HG02884 (cell line): Measurements from ENCODE around the gene PRR14.
"Not testable (repeated sequence)": the region's sequence is repeated elsewhere in the genome, so short reads cannot be mapped to it uniquely, and the experiment has no call there.

Experiments
- ATAC-seq: cut with Tn5 transposase; IDR thresholded peaks from one replicate; pipeline ENCODE4 v1.9.1; 2021; ENCODE audit warnings: mild to moderate bottlenecking, moderate library complexity; ENCODE audit not compliant: unreplicated experiment

The PRR14 gene

DNA sequence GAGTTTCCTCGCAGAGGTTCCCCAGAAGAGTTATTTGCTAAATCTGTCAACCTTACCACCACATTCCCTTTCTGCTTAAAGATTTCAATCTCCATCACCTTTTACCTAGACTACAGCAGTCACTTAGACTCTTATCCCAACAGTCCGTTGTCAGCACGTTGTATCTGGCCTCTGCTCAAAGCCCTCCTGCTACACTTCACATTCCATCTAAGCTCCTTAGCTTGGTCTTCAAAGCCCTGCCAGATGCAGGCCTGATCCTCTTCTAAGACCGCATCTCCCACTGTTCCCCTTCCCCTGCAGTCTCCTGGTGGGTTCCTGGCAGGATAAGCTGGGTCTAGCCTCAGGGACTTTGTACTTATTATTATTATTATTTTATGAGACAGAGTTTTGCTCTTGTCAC, 37.9 kb downstream of the PRR14 start:
- no peak for ATAC-seq

DNA sequence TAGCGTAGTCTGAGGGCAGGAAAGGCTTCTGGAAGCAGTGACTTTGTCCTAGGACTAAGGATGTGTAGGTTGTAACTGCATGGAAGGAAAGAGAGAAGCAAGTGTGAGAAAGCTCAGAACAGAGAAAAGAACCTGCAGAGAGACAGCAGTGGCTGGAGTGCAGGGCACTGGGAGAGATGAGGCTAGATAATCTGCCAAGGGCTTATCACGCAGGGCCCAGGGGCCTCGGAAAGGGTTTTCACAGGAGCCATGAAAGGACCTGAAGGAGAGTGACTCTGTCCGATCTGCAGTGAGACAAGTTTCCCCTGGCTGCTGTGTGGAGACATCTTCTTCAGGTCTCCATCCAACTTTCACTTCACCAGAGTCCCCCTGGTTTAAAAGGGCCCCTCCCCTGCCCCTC, 41.1 kb downstream of the PRR14 start:
- ATAC-seq: no peak

DNA sequence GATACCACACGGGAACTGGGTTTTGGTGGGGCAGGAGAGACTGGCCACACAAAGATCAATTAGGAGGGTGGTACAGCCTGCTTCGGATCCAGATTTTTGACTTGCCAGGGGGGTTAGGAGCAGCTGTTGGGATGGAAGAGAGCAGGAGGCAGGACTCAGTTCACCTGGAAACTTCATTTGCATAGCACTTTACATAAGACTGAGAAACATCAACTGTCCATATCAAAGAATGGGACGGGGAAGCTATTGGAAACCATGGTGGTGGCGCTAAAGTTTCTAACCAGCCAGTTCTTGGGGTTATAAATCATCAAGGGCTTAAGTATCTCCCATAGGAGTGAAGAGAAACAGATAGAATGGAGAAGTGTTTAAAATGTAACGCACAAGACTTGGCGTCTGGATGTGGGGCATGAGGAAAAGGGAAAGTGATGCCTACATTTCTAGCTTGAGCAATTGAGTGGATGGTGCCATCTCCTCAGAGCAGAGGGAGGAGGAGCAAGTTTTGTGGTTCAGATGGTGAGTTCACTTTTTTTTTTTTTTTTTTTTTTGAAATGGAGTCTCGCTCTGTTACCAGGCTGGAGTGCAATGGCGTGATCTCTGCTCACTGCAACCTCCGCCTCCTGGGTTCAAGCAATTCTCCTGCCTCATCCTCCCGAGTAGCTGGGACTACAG, 41.8 kb downstream of the PRR14 start:
- no peak for ATAC-seq

DNA sequence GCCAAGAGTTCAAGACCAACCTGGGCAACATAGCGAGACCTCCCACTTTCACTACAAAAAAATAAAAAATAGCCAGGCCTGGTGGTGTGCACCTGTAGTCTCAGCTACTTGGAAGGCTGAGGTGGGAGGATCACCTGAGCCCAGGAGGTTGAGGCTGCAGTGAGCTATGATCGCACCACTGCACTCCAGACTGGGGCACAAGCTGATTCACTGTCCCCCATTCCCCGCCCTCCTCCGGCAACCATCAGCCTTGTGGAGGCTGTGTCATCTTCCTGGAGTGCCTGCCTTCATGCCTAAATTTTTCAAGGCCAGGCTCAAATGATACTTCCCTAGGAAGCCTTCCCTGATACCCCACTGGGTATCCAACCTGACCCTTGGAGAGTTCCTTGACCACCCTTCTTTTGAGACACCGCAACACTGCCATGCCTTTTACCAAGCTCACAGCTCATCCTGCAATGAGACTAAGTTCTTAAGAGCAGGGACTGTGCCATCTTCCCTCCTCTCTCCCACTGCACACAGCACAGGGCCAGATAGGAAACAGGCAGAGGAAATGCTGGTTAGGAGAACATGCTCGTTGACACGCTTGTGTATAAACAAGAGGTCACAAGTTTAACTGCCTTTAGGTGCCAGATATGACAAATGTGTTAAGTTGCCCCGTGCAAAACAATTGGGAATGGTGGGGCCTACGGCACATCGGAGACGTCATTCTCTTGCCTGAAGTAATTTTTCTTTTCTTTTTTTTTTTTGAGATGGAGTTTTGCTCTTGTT, 44.4 kb downstream of the PRR14 start:
- no peak for ATAC-seq

DNA sequence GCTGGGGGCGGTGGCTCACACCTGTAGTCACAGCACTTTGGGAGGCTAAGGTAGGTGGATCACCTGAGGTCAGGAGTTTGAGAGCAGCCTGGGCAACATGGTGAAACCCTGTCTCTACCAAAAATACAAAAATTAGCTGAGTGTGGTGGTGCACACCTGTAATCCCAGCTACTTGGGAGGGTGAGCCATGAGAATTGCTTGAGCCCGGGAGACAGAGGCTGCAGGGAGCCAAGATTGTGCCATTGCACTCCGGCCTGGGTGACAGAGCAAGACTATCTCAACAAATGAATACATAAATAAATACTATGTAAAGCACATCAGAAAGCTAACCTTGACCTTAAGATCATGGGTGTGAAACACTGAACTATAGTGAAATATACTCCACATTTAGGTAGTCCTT, 45.9 kb downstream of the PRR14 start:
- not testable (repeated sequence) for ATAC-seq

DNA sequence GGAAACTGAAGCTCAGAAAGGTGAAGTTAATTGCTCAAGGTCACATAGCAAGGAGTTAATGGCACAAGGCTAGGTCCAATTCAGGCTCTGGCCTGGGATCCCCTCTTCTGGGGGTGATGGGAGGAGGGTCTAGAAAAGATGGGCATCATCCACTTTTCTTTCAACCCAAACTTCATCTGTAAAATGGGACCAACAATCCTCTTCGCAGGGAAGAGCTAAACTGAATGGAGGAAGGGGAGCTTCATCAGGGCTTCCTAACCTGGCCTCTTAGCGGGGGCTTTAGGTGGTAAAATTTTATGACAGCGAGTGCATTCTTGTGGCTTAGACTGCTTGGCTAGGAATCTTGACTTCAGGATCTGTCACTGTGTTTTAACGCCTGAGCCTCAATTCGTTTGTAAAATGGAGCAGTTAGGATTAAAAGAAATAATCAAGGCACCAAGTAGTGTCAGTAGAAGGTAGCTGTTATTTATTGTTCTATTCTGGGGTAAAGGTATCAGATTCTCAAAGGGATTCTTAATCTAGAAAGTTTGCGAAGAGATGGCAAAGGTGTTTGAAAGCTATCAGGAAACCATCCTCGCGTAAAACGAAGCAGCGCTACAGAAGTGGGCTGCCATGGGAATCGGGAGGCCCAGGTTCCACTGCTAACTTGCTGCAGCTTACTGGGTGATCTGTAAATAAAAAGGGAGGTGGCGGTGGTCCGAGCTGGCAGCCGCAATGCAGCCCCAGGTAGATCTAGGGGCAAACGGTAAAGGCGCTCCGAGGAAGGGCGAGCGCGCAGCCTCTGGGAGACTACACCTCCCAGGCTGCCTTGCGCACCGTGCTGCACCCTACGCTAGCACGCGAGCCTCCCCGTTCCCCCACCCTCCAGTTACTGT, 46.7 kb downstream of the PRR14 start:
- ATAC-seq: peak; percentile 74

DNA sequence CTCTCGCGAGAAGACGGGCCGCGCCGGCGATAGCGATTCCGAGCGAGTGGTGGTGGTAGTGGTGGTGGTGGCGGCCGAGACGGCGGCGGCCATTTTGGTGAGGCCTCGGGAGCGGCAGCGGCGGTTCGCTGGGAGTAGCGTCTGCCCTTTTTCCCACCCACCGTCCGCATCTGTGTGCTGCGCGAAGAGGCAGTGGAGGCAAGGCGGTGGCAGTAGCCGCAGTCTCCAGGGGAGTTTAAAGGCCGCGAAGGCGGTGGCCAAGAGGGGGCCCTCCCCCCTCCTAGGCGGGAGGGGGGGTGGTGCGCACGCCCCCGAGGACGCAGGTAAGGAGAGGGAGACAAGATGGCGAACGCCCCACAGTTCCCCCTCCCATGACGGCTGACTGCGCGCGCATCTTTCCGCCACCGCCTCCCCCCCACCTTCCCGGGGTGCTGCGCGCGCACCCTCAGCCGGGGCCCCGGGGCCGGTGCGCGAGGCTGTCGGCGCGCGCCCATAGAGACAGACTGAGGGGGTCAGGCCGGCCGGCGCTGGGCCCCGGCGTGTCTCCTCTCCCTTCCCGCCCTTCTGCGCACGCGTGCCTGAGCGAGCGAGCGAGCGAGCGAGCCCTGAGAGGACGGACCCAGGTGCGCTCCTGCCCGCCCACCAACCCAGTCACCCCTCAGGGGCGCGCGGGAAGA, 47.5 kb downstream of the PRR14 start:
- peak; percentile 46 for ATAC-seq

DNA sequence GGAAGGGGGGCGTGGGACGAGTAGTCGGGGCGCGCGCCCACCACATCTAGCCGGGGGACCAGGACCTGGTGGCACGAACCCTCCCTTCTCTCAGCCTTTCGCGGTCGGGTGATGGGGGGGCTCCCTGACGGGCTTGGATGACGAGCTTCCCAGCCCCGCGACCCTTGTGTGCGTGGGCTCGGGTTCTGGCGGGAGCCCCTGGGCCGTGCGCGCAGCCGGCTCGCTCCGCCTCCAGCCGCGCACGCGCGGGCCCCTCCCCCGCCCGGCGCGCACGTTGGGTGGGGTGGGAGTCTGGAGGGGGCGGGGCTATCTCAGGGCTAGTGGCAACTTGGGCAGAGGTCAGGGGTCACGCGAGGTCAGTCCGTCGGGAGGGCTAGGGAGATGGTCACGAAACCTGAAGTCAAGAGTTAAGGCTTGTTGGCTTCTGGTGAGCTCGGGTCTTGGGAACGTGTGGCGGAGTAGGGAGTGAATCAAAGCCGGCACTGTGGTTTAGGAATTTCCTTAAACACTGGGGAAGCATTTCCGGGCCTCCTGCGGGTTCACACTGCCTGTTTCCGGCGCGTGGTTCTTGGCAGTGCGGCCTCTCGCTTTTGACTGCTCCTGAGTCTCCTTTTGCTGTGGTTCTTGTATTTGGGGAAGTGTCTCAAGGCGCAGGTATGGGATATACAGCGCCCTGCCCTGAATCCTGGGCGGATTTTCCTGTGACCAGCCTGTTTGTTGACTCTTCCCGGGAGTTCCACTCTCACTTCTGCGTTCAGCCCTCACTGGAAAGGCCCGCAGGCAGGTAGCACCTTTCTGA, 48.3 kb downstream of the PRR14 start, which contains the start of gene SRCAP:
Gene SRCAP (plus strand): TSS at position 356 of the 799 bp plus-strand sequence. CDS start 1,654 bp downstream, outside the sequence.
- ATAC-seq: peak; percentile 33

DNA sequence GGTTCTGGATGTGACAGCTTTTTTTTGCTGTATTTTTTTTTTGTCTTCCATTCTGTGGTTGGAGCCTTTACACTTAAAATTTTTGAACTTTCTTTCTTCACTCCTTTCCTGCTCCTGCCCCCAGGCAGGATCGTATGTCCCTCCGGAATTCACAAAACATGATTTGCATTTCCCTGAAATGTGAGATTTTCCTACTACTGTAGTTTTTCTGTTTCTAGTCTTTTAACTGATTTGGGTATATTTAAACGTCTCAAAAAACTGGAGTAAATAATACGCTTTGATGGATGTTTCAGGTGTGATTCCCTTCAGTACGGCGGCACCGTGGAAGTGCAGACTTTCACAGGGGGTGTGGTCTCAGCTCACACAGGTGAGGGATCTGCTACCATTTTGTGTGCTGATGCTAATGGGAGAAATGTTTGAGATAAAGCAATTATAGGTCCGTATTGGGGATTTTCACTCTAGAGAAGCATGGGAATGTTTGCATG, 48.9 kb downstream of the PRR14 start:
- ATAC-seq: no peak

DNA sequence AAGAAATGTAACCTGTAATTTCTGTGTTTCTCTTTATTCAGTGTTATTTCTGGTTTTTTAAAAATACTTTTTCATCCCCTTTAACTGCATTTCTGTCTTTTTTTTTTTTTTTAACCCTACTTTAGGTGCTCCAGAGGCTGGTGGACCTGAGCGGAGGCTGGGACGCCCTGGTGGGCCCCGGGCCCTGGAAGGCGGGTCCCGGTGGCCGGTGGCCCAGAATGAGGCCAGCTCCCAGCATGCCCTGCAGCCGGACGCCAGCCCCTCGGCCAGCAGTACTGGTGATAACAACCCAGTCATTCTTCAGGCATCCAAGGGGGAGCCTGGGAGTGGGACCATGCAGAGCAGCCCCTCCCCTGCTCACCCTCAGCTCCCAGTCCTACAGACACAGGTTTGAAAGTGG, 49.7 kb downstream of the PRR14 start:
- no peak for ATAC-seq

DNA sequence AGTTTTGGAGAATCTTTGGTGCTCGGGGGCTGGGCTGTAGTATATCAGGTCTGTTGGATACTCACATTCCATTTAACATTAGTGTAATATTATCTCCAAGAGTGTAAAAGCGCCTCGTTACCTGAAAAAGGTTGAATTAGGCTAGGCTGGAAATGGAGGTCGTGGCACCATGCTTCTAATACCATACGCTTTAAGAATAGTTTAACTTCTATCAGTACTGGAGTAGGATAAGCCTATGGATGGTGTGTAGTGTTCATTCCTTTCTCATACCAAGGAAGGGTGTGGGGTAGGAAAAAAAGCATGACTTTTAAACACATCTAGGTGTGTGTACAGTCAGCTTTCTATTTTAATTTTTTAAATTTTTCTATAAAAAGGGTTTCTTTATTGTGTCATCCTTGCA, 50.2 kb downstream of the PRR14 start:
- ATAC-seq: no peak

DNA sequence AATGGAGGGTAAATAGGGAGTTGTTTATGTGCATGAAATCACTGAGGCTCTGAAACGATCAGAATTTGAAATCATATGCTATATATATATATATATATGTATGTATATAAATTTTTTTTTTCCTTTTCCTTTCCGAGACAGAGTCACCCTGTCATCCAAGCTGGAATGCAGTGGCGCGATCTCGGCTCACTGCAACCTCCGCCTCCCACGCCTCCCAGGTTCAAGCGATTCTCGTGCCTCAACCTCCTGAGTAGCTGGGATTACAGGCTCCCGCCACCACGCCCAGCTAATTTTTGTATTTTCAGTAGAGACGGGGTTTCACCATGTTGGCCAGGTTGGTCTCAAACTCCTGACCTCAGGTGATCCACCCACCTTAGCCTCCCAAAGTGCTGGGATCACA, 52.3 kb downstream of the PRR14 start:
- ATAC-seq: not testable (repeated sequence)

DNA sequence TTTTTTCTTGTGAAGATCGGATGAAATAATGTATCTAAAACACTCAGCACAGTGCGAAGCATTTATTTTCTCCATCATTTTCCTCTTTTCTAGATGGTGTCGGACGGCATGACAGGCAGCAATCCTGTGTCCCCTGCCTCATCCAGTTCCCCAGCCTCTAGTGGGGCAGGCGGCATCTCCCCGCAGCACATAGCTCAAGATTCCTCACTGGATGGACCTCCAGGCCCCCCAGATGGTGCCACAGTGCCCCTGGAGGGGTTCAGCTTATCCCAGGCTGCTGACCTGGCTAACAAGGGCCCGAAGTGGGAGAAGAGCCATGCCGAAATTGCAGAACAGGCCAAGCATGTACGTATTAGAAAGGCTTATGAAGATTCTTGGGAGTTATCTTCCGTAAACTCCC, 53.2 kb downstream of the PRR14 start:
- ATAC-seq: no peak
